ENCODE data around the gene IGFBP2.

- TF ChIP-seq CTCF (IDR thresholded peaks at IDR 0.05), result no peak
- TF ChIP-seq EZH2phosphoT487 (IDR thresholded peaks at IDR 0.05), result no peak
- TF ChIP-seq EZH2 (IDR thresholded peaks at IDR 0.05), result no peak
Observed at GRCh38 chr2:216683846-216684245, 50.6 kb downstream of the IGFBP2 start.
